ENCODE measurements around the gene CYP19A1. TPM values are rescaled to one million over a fixed set of nuclear protein-coding genes. Genes with fewer than 3 reads are reported as not detected.
"Not testable (repeated sequence)": the region's sequence is repeated elsewhere in the genome, so short reads cannot be mapped to it uniquely, and the experiment has no call there.

CYP19A1 gene
- total and polyA plus RNA-seq, 8 donors: 0.18 to 2.7 (median 0.35) TPM; not detected in 5

- intact Hi-C loops (cut with DNase I; ENCODE audit: low total_unique reads): no loop called here
- Histone ChIP-seq H3K9me3 (no peaks in the 10 kb centered on the region), H3K27ac (no peak overlapping the region), H3K4me3 (no peak overlapping the region), H3K27me3 (peaks cover 0 to 13% (median 7%) of the 10 kb centered on the region in 3 donors), H3K4me1 (peaks cover 0 to 40% (median 14%) of the 10 kb centered on the region in 4 donors), H3K36me3 (no peaks in the 10 kb centered on the region)
- DNase-seq: no peak
- WGBS, 5 donors: 71 to 85% (median 81%) methylated on average over 6 of the region's 6 CpGs
- TF ChIP-seq CTCF (IDR thresholded peaks at IDR 0.05) (no peak), EP300 (IDR thresholded peaks at IDR 0.05) (no peak), POLR2A (IDR thresholded peaks at IDR 0.05) (no peak), POLR2AphosphoS5 (IDR thresholded peaks at IDR 0.05) (no peak)
Observed at GRCh38 chr15:51189669-51190385, 148.6 kb downstream of the CYP19A1 start.

GRCh38 chr15:51188791-51189190, 149.6 kb downstream of the CYP19A1 start:
- DNase-seq; H3K36me3 ChIP-seq; H3K27ac ChIP-seq; intact Hi-C loops (cut with DNase I; ENCODE audit: low total_unique reads); H3K9me3 ChIP-seq; H3K4me3 ChIP-seq: not testable (repeated sequence)
- Histone ChIP-seq H3K27me3 (peaks cover 0 to 11% (median 7%) of the 10 kb centered on the region in 3 donors), H3K4me1 (peaks cover 0 to 49% (median 14%) of the 10 kb centered on the region in 4 donors)
- WGBS, 5 donors: 74 to 92% (median 77%) methylated on average over 5 to 6 of the region's 6 CpGs

- 72 to 90% (median 77%) methylated on average over 4 of the region's 4 CpGs for WGBS, 5 donors
- intact Hi-C loops (cut with DNase I; ENCODE audit: low total_unique reads): no loop called here
- DNase-seq: no peak
- Histone ChIP-seq H3K36me3 (no peaks in the 10 kb centered on the region), H3K9me3 (no peaks in the 10 kb centered on the region), H3K4me1 (peaks cover 0 to 38% (median 6%) of the 10 kb centered on the region in 4 donors), H3K4me3 (no peak overlapping the region), H3K27me3 (no peaks in the 10 kb centered on the region), H3K27ac (no peak overlapping the region)
- TF ChIP-seq POLR2A (IDR thresholded peaks at IDR 0.05) (no peak), POLR2AphosphoS5 (IDR thresholded peaks at IDR 0.05) (no peak), CTCF (IDR thresholded peaks at IDR 0.05) (no peak), EP300 (IDR thresholded peaks at IDR 0.05) (no peak)
Observed at GRCh38 chr15:51186891-51187290, 151.5 kb downstream of the CYP19A1 start.

DNA sequence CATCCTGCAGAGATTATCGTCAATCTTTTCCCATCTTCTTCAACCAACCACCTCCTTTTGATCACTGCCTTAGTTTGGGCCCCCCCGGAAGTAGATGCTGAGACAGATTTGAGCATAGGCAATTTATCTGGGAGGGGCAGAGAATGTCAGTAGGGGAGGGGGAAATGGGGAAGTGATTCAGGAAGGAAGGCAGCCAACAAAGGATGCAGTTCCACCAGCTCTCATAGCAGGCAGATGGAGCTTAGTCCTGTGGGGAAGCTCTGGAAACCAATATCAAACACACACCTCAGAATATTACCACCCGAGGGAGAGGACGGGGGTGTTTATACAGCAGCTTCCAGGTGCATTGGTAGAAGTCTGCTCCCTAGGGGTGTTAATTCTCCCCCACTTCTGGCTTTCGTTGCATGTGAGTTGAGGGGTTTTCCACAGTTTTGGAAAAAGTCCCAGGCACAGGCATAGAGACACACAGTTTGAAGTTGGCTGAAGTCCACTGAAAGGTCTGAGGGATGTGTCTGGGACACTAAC, 152.2 kb downstream of the CYP19A1 start:
- Histone ChIP-seq H3K27ac (no peak overlapping the region), H3K4me3 (no peak overlapping the region), H3K9me3 (no peaks in the 10 kb centered on the region), H3K4me1 (peaks cover 0 to 36% (median 6%) of the 10 kb centered on the region in 4 donors), H3K27me3 (no peaks in the 10 kb centered on the region), H3K36me3 (no peaks in the 10 kb centered on the region)
- intact Hi-C loops (cut with DNase I; ENCODE audit: low total_unique reads): no loop called here
- DNase-seq: no peak
- TF ChIP-seq POLR2A (IDR thresholded peaks at IDR 0.05): no peak
- no peak for TF ChIP-seq CTCF (IDR thresholded peaks at IDR 0.05)
- no peak for TF ChIP-seq EP300 (IDR thresholded peaks at IDR 0.05)
- TF ChIP-seq POLR2AphosphoS5 (IDR thresholded peaks at IDR 0.05): no peak
- WGBS, 5 donors: 47 to 75% (median 65%) methylated on average over 5 of the region's 5 CpGs
